Stimulated activated CD4-positive, alpha-beta T cell treated with anti-CD3 and anti-CD28 coated beads, Interleukin-12 subunit alpha, Interleukin-12 subunit beta, amount 100 ng/mL, for 4 hours (primary cell): ENCODE results near the gene SMOC2.

Source experiments
- DNase-seq: peaks from one replicate; pipeline ENCODE4 v3.0.0-alpha.2; 2020

The SMOC2 gene

GRCh38 chr6:168717491-168717890, 276.5 kb downstream of the SMOC2 start:
- DNase-seq, result no peak
